ENCODE results near the gene CAGE1.

Gene CAGE1

GRCh38 chr6:7311917-7312615 is 77.5 kb downstream of the CAGE1 start:
- Histone ChIP-seq H3K4me1 (ENCODE audit: control insufficient read depth in 1 of 2, insufficient read depth in 2 of 2, low read length in 2 of 2) (peaks cover 0 to 2% of the 10 kb centered on the region in 2 experiments), H3K14ac (ENCODE audit: low read length) (peak overlapping the region; percentile 96), H3K79me2 (ENCODE audit: control insufficient read depth, insufficient read depth, low read length, poor library complexity) (peaks cover 8% of the 10 kb centered on the region), H3K4me3 (ENCODE audit: low read depth, low read length) (peak overlapping the region; percentile 98), H3K9ac (ENCODE audit: low read length) (peak overlapping the region; percentile 93), H4K12ac (ENCODE audit: low read depth, low read length) (peak overlapping the region; percentile 46), H3K27me3 (ENCODE audit: insufficient read depth, low read length) (no peaks in the 10 kb centered on the region), H3K18ac (ENCODE audit: low read length) (peak overlapping the region; percentile 85), H3K27ac (ENCODE audit: low read depth, low read length) (peak overlapping the region; percentile 91), H2AK5ac (ENCODE audit: low read length) (peak overlapping the region; percentile 97), H3K36me3 (ENCODE audit: control insufficient read depth in 1 of 2, insufficient read depth in 2 of 2, low read length in 2 of 2) (peaks cover 9 to 13% of the 10 kb centered on the region in 2 experiments), H2BK120ac (ENCODE audit: insufficient read depth, low read length, poor library complexity) (peak overlapping the region; percentile 78), H2BK12ac (ENCODE audit: low read length) (no peak overlapping the region), H2AFZ (ENCODE audit: insufficient read depth, low read length, poor library complexity) (no peak overlapping the region), H3K23ac (ENCODE audit: low read length) (no peak overlapping the region), H3K79me1 (ENCODE audit: low read length) (peaks cover 10% of the 10 kb centered on the region), H3K9me3 (ENCODE audit: insufficient read depth, low read depth, low read length) (no peaks in the 10 kb centered on the region), H2BK5ac (ENCODE audit: low read depth, low read length, poor library complexity) (peak overlapping the region; percentile 73), H4K8ac (ENCODE audit: low read depth, low read length) (peak overlapping the region; percentile 72), H3K4ac (ENCODE audit: low read depth, low read length) (peak overlapping the region; percentile 96), H3K4me2 (ENCODE audit: low read length) (peak overlapping the region; percentile 75), H4K91ac (ENCODE audit: low read depth, low read length) (peak overlapping the region; percentile 97)
- WGBS (ENCODE audit: extremely low coverage, insufficient coverage, insufficient read length): no CpG with 5 or more reads among the region's 17 CpGs
- DNase-seq: peak in 1 of 2 donors; percentile 65

- Histone ChIP-seq H3K4me2 (ENCODE audit: low read length) (no peak overlapping the region), H2BK12ac (ENCODE audit: low read length) (no peak overlapping the region)
These were observed 78.4 kb downstream of the CAGE1 start for GRCh38 chr6:7311176-7311575.

GRCh38 chr6:7309050-7309449 is 80.5 kb downstream of the CAGE1 start:
- no peak overlapping the region for H3K14ac ChIP-seq (ENCODE audit: low read length)
- H3K4me3 ChIP-seq (ENCODE audit: low read depth, low read length): no peak overlapping the region
- H3K27ac ChIP-seq (ENCODE audit: low read depth, low read length): no peak overlapping the region
- H4K8ac ChIP-seq (ENCODE audit: low read depth, low read length): no peak overlapping the region
- peaks cover 8% of the 10 kb centered on the region for H3K79me2 ChIP-seq (ENCODE audit: control insufficient read depth, insufficient read depth, low read length, poor library complexity)
- no peak overlapping the region for H4K12ac ChIP-seq (ENCODE audit: low read depth, low read length)
- H2BK120ac ChIP-seq (ENCODE audit: insufficient read depth, low read length, poor library complexity): no peak overlapping the region
- peaks cover 10% of the 10 kb centered on the region for H3K79me1 ChIP-seq (ENCODE audit: low read length)
- no CpG with 5 or more reads among the region's 5 CpGs for WGBS (ENCODE audit: extremely low coverage, insufficient coverage, insufficient read length)
- no peak overlapping the region for H4K91ac ChIP-seq (ENCODE audit: low read depth, low read length)
- H3K4me1 ChIP-seq (ENCODE audit: control insufficient read depth in 1 of 2, insufficient read depth in 2 of 2, low read length in 2 of 2): peaks cover 0 to 2% of the 10 kb centered on the region in 2 experiments
- no peak overlapping the region for H3K18ac ChIP-seq (ENCODE audit: low read length)
- no peaks in the 10 kb centered on the region for H3K9me3 ChIP-seq (ENCODE audit: insufficient read depth, low read depth, low read length)
- H3K4me2 ChIP-seq (ENCODE audit: low read length): no peak overlapping the region
- no peak overlapping the region for H2BK5ac ChIP-seq (ENCODE audit: low read depth, low read length, poor library complexity)
- H3K9ac ChIP-seq (ENCODE audit: low read length): no peak overlapping the region
- H3K4ac ChIP-seq (ENCODE audit: low read depth, low read length): no peak overlapping the region
- H2AK5ac ChIP-seq (ENCODE audit: low read length): no peak overlapping the region
- no peak overlapping the region for H3K23ac ChIP-seq (ENCODE audit: low read length)
- no peaks in the 10 kb centered on the region for H3K27me3 ChIP-seq (ENCODE audit: insufficient read depth, low read length)
- H2BK12ac ChIP-seq (ENCODE audit: low read length): no peak overlapping the region
- DNase-seq: no peak
- no peak overlapping the region for H2AFZ ChIP-seq (ENCODE audit: insufficient read depth, low read length, poor library complexity)
- H3K36me3 ChIP-seq (ENCODE audit: control insufficient read depth in 1 of 2, insufficient read depth in 2 of 2, low read length in 2 of 2): peaks cover 12 to 19% of the 10 kb centered on the region in 2 experiments

More at GRCh38 chr6:7311176-7311575, 78.4 kb downstream of the CAGE1 start:
- H3K79me1 ChIP-seq (ENCODE audit: low read length): peaks cover 10% of the 10 kb centered on the region
- no peak overlapping the region for H3K14ac ChIP-seq (ENCODE audit: low read length)
- no peak overlapping the region for H4K12ac ChIP-seq (ENCODE audit: low read depth, low read length)
- DNase-seq: no peak
- H4K8ac ChIP-seq (ENCODE audit: low read depth, low read length): no peak overlapping the region
- H2AFZ ChIP-seq (ENCODE audit: insufficient read depth, low read length, poor library complexity): no peak overlapping the region
- H3K27ac ChIP-seq (ENCODE audit: low read depth, low read length): no peak overlapping the region
- H3K18ac ChIP-seq (ENCODE audit: low read length): no peak overlapping the region
- no peaks in the 10 kb centered on the region for H3K9me3 ChIP-seq (ENCODE audit: insufficient read depth, low read depth, low read length)
- no CpG with 5 or more reads among the region's 1 CpG for WGBS (ENCODE audit: extremely low coverage, insufficient coverage, insufficient read length)
- H3K79me2 ChIP-seq (ENCODE audit: control insufficient read depth, insufficient read depth, low read length, poor library complexity): peaks cover 8% of the 10 kb centered on the region
- no peaks in the 10 kb centered on the region for H3K27me3 ChIP-seq (ENCODE audit: insufficient read depth, low read length)
- no peak overlapping the region for H3K4ac ChIP-seq (ENCODE audit: low read depth, low read length)
- H3K4me1 ChIP-seq (ENCODE audit: control insufficient read depth in 1 of 2, insufficient read depth in 2 of 2, low read length in 2 of 2): peaks cover 0 to 2% of the 10 kb centered on the region in 2 experiments
- no peak overlapping the region for H3K23ac ChIP-seq (ENCODE audit: low read length)
- H4K91ac ChIP-seq (ENCODE audit: low read depth, low read length): no peak overlapping the region
- H3K4me3 ChIP-seq (ENCODE audit: low read depth, low read length): no peak overlapping the region
- no peak overlapping the region for H2AK5ac ChIP-seq (ENCODE audit: low read length)
- no peak overlapping the region for H2BK5ac ChIP-seq (ENCODE audit: low read depth, low read length, poor library complexity)
- H3K36me3 ChIP-seq (ENCODE audit: control insufficient read depth in 1 of 2, insufficient read depth in 2 of 2, low read length in 2 of 2): peaks cover 9 to 16% of the 10 kb centered on the region in 2 experiments
- H2BK120ac ChIP-seq (ENCODE audit: insufficient read depth, low read length, poor library complexity): no peak overlapping the region
- no peak overlapping the region for H3K9ac ChIP-seq (ENCODE audit: low read length)

- no peak overlapping the region for H3K27ac ChIP-seq (ENCODE audit: low read depth, low read length)
- no peak overlapping the region for H3K4me2 ChIP-seq (ENCODE audit: low read length)
- H3K9ac ChIP-seq (ENCODE audit: low read length): no peak overlapping the region
- no peak overlapping the region for H3K4ac ChIP-seq (ENCODE audit: low read depth, low read length)
- WGBS (ENCODE audit: extremely low coverage, insufficient coverage, insufficient read length): no CpG with 5 or more reads among the region's 5 CpGs
- H2BK5ac ChIP-seq (ENCODE audit: low read depth, low read length, poor library complexity): no peak overlapping the region
- no peak overlapping the region for H2BK120ac ChIP-seq (ENCODE audit: insufficient read depth, low read length, poor library complexity)
- no peak for DNase-seq
- peaks cover 18 to 26% of the 10 kb centered on the region in 2 experiments for H3K36me3 ChIP-seq (ENCODE audit: control insufficient read depth in 1 of 2, insufficient read depth in 2 of 2, low read length in 2 of 2)
- H3K14ac ChIP-seq (ENCODE audit: low read length): no peak overlapping the region
- peaks cover 4% of the 10 kb centered on the region for H3K79me2 ChIP-seq (ENCODE audit: control insufficient read depth, insufficient read depth, low read length, poor library complexity)
- no peaks in the 10 kb centered on the region for H3K9me3 ChIP-seq (ENCODE audit: insufficient read depth, low read depth, low read length)
- H4K91ac ChIP-seq (ENCODE audit: low read depth, low read length): no peak overlapping the region
- no peak overlapping the region for H4K12ac ChIP-seq (ENCODE audit: low read depth, low read length)
- H3K4me3 ChIP-seq (ENCODE audit: low read depth, low read length): no peak overlapping the region
- no peak overlapping the region for H2BK12ac ChIP-seq (ENCODE audit: low read length)
- H3K79me1 ChIP-seq (ENCODE audit: low read length): peaks cover 4% of the 10 kb centered on the region
- no peaks in the 10 kb centered on the region for H3K27me3 ChIP-seq (ENCODE audit: insufficient read depth, low read length)
- no peak overlapping the region for H2AK5ac ChIP-seq (ENCODE audit: low read length)
- H4K8ac ChIP-seq (ENCODE audit: low read depth, low read length): no peak overlapping the region
- no peak overlapping the region for H3K18ac ChIP-seq (ENCODE audit: low read length)
- no peak overlapping the region for H3K23ac ChIP-seq (ENCODE audit: low read length)
- no peaks in the 10 kb centered on the region for H3K4me1 ChIP-seq (ENCODE audit: control insufficient read depth in 1 of 2, insufficient read depth in 2 of 2, low read length in 2 of 2)
- H2AFZ ChIP-seq (ENCODE audit: insufficient read depth, low read length, poor library complexity): no peak overlapping the region
These were observed 82.0 kb downstream of the CAGE1 start for GRCh38 chr6:7307533-7307932.
